NCI-H82 (cell line): ENCODE measurements around the gene UCHL1.
"Not testable (repeated sequence)": the region's sequence is repeated elsewhere in the genome, so short reads cannot be mapped to it uniquely, and the experiment has no call there.

Experiments
- DNase-seq: peaks from one replicate; lab custom pipeline; 2025; lab: John Stamatoyannopoulos, UW

The UCHL1 gene

DNA sequence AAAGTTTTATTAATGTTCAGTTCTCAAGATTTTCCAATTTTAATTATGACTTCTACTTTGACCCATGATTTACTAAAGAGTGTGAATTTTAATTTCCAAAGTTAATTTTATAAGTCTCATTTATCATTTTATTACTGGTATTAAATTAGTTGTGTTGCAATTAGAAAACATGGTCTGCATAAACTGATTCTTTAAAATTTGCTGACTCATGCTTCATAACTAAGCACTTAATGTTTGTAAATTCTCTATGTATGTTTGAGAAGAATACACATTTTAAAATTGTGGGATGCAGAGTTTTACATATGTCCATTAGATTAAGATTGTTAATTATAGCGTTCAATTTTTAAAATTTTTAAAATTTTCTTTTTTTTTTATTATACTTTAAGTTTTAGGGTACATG is 20.2 kb upstream of the UCHL1 start:
- no peak for DNase-seq

DNA sequence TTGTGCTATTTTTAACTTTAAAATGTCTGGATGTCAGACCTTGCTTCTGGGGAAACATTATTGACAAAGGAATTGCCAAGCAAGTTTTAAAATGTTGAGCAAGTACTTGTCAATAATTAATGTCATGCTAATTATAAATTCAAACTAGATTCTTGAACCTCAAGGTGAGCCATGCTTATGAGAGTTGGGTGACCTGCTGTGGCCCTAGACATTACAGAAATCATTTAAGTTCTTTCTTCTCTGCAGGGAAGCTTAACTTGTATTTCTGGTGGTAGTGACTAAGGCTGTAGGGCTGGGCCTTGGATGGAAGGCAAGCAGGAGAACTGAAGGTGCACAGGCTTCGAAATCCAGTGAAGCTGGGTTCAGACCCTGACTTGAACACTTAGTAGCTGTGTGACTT is 14.8 kb upstream of the UCHL1 start:
- DNase-seq = no peak

DNA sequence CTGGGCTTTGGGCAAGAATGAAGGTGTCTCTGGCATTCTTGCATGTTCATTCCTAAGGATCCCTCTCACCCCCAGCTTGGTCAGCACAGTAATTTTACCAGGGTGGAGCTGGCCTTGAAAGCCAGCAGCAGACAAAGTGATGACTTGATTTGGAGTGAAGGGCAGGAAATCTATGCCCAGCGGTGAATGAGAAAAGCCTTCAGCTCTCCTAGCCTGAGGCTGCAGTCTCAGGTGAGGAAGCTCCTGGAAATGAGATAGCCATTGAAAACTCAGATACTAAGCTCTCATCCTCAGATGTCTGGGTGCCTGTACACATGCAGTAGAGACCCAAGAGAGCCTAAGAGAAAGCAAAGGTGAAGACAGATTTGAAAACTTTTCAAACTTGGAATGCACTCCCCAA is 10.7 kb upstream of the UCHL1 start:
- DNase-seq = no peak

DNA sequence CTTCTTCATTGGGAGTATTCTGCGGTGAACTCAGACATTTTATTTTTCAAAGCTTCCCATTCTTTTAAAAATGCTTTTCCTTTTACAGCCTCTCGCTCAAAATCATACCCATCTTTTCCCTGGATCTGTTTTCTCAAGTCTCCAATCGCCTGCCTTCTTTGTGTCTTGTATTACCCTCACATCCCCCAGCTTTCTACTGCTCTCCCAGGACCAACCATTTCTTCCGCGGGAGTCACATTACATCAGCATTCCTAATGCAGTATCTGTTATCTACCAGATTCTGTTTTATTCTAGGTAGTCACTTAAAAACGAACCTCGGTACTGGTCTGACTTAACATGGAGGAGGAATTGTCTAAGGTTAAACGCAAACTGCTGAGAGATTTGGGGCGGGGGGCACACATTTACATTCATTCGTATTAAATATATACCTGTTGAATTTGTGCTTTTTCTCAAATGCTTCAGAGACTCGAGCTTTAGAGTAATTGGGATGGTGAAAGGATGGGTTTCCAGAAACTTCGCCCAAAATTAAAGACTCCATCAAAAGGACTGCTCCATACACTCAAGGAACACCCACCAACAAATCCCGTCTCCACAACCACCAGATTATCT is 493 bp upstream of the UCHL1 start:
- peak; percentile 38 for DNase-seq

DNA sequence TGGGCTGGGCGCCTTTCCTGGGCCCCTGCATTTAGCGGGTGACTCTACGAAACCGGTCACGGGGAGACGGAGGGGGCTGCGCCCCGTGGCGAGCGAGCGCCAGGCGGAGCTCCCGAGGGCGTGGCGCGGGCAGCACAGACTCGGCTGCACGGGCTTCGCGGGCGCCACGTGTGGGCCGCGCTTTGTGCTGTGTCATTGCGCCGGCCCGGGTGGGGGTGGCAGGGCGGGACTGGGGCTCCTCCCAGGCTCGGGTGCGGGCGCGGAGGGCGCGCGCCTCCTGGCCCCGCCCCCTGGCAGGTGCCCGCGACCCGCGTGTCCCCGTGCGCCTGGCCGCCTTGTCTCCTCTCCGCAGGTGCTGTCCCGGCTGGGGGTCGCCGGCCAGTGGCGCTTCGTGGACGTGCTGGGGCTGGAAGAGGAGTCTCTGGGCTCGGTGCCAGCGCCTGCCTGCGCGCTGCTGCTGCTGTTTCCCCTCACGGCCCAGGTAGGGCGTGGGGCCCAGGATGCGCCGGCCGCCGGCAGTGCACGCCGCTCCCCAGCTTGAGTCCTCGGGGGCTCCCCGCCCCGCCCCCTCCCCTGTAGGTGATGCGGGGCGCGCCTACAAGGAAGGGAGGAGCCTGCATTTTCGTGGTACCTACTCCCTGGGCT is 651 bp downstream of the UCHL1 start:
- peak; percentile 72 for DNase-seq

DNA sequence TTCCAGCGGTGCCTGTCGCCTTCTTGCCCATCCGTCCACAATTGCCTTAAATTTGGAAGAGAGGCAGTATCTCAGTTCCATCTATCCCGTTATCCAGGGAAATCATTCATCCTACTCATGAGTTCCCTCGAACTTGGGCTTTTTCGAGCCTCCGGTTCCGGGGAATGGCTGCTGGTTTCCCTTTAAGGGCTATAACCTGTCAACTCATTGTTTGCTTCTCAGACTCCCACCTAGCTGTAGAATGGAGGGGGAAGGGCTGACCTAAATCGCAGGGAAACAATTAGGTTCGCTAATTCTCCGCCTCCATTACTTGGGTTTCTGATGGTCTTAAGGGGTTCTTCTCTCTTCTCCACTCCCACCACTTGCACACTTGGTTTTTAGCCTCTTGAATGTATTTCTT is 1.2 kb downstream of the UCHL1 start:
- DNase-seq = peak; percentile 44

DNA sequence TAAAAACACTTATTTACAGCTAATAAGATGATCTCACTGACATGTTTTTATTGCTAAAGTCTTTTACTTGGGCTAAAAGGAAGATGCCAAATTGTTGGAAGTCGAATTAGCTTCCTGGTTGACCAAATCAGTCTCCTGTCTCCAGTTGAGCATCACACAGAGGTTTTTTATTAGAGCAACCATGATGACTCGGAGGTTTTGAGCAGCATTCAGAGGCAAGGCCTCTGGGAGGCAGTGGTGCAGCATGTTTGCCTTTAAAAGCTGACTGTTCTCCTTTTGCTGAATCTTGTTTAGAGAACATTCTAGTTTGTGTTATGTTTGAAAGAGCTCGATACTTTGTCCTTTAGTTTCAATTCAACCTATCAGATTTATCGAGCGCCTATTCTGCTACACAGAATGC is 2.1 kb downstream of the UCHL1 start:
- DNase-seq = peak; percentile 44

DNA sequence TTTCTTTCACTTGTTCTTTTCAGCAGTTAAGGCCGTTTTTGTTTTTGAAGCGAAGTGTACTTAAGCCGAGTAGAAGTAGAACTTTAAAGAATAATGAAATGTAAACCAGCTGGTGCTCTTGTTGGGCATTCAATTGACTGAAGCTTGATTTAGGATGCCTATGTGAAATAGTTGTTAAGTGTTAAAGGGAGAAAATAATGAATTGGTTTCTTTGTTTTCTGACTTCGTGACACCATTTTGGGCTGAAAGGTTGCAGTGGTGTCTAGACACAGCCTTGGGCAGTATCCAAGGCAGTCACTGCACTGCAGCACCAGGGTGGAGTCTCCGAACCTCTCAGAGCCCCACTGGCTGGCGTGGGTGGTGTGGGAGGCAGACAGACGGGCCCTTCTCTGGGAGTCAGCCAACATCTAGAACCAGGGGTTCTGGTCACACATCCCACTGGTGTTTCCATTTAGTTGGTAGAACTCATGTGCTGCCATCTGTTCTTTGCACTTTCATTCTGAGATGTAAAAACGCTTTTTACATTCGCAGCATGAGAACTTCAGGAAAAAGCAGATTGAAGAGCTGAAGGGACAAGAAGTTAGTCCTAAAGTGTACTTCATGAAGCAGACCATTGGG is 3.5 kb downstream of the UCHL1 start:
- no peak for DNase-seq

DNA sequence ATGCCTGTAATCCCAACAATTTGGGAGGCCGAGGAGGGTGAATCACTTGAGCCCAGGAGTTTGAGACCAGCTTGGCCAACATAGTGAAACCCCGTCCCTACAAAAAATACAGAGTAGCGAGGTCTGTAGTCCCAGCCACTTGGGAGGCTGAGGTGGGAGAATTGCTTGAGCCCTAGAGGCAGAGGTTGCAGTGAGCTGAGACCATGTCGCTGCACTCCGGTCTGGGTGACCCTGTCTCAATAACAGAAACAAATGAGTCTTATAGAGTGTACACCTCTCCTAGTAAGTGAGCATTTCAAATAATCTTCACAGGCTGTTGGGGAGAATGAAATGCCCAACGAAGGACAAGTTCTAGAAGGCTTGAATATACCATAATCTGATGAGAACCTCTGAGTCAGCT is 5.5 kb downstream of the UCHL1 start:
- no peak for DNase-seq

DNA sequence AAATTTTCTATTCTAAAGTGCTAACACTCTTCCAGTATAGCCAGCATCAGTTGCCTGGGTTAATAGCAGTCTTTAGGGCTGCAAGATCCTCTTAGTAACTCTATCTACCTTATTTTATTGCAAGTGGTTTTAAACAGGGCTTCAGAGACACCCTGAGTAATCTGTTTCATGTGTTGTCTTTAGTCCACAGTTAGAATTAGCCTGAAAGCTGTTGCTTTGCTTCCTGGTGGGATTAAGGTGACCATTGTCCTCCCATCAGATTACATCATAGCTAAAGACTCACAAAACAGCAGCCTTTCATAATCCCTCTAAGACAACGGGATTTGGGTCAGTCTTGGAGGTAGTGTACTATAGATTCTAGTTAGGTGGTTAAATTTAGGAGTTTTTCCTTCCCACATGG is 7.5 kb downstream of the UCHL1 start:
- peak; percentile 68 for DNase-seq

DNA sequence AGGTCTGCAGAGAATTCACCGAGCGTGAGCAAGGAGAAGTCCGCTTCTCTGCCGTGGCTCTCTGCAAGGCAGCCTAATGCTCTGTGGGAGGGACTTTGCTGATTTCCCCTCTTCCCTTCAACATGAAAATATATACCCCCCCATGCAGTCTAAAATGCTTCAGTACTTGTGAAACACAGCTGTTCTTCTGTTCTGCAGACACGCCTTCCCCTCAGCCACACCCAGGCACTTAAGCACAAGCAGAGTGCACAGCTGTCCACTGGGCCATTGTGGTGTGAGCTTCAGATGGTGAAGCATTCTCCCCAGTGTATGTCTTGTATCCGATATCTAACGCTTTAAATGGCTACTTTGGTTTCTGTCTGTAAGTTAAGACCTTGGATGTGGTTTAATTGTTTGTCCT is 11.3 kb downstream of the UCHL1 start:
- DNase-seq = peak; percentile 27

DNA sequence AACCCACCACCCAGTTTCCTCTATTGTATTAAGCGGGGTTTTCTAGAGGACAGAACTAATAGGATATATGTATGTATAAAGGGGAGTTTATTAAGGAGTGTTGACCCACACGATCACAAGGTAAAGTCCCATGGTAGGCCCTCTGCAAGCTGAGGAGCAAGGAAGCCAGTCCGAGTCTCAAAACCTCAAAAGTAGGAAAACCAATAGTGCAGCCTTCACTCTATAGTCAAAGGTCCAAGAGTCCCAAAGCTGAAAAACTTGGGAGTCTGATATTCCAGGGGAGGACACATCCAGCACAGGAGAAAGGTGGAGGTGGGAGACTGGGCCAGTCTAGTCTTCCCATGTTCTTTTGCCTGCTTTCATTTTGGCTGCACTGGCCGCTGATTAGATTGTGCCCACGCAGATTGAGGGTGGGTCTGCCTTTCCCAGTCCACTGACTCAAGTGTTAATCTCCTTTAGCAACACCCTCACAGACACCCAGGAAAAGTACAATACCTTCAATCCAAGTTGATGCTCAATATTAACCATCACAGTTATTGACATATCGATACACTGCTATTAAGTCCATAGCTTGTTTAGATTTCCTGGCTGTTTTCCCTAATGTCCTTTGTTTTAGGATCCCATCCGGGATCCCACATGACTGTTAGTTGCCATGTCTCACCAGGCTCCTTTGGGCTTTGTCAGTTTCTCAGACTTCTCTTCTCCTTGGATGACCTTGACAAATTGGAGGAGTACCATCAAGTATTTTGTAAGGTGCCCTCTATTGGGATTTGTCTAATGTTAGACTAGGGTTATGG is 12.2 kb downstream of the UCHL1 start:
- DNase-seq = no peak

DNA sequence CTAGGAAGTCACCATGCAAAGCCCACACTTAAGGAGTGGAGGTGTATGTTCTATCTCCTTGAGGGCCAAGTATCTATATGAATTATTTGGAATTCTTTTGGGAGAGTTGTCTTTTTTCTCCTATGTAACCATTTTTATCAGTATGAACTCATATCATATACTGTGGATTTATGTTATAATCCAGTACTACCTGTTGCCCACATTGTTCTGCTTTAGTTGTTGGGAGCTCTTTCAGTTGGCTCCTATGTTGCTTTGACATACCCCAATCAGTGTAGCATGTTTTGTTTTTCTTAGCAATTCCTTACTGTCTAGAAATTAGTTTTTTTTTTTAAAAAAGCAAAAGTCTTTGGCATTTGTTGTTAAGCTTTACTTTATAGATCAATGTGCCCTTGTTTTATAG is 13.0 kb downstream of the UCHL1 start:
- DNase-seq = no peak

DNA sequence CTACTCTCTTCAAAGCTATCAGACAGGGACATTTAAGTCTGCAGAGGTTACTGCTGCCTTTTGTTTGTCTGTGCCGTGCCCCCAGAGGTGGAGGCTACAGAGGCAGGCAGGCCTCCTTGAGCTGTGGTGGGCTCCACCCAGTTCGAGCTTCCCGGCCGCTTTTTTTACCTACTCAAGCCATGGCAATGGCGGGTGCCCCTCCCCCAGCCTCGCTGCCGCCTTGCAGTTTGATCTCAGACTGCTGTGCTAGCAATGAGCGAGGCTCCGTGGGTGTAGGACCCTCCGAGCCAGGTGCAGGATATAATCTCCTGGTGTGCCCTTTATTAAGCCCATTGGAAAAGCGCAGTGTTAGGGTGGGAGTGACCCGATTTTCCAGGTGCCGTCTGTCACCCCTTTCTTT is 19.2 kb downstream of the UCHL1 start:
- DNase-seq = not testable (repeated sequence)

DNA sequence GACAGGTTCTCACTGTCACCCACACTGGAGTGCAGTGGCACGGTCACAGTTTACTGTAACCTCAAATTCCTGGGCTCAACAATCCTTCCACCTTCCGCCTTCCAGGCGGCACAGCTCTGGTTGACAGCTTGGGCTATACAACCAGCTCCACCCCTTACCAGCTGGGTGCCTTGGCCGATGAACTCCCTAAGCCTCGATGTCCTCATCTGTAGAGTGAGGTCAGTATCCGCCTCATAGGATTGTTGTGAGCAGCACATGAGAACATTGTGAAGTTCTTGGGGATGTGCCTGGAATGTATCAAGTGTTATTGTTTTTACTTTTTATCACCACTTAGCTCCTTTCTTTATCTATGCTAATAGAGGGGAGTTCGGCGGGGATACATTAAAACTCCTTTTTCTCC is 23.3 kb downstream of the UCHL1 start:
- DNase-seq = peak; percentile 9

DNA sequence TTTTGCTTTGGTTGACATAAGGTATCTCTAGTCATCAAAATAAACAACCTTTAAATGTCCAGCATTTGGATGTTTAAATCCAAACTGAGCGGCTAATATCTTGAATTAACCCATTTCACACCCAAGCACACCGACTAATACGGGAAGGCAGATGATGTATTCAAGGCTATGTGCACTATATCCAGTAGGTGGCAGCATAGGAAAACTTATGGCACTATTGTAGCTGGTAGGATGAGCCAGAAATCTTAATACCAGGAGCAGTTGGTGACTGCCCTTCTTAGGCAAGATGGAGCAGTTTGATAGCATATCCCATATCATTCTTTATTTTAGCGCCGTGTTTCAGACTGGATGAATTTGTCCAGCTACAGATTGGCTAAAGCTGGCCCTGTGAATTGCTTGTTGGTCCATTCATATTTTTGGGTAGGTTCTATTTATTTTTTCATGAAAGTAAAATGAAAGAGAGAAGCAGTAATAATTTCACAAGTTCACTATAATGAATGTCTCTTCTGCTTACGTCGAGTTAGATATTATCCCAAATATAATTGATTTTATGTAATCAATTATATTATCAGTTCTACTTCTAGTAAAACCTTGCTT is 24.4 kb downstream of the UCHL1 start:
- DNase-seq = peak; percentile 93

DNA sequence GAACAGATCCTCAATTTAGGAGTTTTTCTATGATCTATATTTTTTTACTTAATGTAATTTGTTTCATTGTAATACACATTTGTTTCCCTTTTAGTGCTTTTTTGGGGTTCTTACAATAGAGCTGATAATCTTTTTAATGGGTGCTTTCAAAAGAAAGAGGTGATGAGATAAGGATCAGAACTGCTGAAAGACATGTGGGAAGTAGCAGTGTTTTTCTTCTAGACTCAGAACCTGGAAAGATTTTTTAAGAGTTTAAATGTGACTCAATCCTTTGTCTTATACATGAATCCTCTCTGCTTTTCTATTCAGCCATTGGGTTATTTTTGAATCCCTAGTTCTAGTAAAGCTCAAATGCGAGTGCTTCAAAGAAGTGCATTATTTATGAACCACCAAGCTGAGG is 25.6 kb downstream of the UCHL1 start:
- DNase-seq = peak; percentile 10

DNA sequence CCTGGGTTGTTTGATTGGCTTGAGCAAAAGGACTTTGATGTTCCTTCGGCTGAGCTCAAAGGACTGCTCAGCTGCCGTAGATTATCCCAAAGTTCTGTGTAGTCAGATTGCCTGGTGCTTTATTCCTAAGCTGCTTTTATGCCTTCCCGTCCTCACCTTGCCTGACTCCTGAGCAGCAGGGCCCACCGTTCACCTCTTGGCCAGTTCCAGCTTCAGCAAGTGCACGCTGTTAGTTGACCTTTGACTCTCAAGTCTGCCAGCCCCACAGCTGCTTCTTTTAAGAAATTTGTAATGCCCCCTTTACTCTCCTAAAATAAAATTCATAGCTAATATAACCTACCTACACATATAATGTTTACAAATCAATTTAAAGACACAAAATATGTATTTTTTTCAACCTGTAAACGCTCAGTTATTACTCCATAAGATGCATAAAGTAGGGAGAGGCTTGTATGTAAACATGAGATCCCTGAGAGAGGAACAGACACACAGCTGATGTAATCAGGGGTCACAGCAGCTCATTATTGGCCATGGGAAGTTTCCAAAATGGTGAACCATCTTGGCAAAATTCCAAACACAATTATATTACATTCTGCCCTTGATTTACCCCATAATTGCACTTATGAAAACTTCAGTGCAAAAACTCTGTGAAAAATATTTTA is 28.6 kb downstream of the UCHL1 start:
- peak; percentile 86 for DNase-seq

DNA sequence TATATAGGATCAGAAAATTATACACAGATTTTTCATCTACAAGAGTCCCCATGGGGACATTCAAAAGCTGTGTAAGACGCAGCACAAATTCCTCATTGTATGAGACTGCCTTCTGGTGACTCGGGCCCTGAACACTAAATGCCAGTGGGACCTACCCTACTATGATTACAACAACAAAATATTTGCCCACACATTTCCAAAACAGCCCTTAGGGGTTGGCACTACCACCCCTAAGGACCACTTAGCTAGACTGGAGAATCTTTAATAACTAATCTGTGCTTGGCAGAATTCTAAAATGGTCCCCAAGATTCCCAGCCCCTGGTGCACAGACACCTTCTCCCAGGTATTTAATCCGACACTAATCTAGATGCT is 29.1 kb downstream of the UCHL1 start:
- DNase-seq = peak; percentile 34

DNA sequence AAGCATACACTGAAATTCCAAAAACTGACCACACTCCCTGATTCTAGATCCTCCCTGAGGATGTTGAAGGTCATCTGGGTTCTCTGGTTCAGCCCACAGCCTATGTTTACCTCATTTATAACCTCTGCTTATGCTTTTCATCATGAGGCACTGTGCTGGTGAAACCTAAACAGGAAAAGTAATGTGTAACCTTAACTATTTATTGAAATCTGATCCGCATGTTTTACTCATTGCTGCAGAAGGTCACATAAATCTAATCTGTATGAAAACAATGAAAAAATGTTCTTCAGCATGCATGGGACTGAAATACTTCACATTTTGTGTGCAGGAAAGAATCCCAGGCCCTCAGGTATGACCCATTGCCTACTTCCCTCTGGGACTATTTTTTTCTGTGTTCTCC is 30.3 kb downstream of the UCHL1 start:
- DNase-seq = no peak

DNA sequence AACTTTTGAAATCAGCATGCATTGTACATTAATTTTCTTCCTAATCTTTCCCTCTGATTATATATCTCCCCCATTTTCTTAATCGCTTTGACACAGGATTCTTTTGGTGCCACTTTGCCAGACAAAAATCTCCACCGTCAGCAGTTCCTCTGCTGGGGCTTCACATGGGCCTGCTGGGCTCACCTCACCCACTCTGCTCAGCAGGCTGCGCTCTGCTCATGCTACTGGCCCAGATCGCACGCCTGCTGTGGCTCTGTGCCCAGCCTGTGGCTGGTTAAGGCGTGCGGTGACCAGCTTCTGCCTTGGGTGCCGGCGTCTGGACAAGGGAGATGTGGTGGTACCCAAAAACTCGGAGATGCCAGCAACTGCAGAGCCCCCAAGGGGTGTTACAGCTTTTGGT is 31.1 kb downstream of the UCHL1 start:
- DNase-seq = no peak

DNA sequence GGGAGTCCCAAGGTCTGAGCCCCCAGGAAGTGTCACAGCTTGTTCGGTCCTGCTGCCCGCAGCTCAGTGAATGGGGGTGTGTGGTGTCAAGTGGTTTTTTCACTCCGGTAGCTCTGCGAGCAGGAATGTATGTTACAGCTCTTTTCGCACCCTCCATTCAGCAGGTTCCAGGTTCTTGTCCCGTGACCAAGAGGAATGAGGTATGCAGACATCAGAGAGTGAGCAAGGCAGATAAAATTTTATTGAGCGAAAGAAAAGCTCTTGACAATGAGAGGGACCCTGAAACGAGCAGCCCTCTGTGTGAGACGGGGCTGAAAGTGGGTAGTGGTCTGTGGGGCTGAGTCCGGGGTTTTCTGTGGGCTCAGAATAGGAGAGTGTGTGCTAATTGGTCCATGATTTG is 31.5 kb downstream of the UCHL1 start:
- no peak for DNase-seq
